Measurements from ENCODE around the gene HMX3.

- TF ChIP-seq CTCF (IDR thresholded peaks at IDR 0.05) (no peak), POLR2A (IDR thresholded peaks at IDR 0.05) (no peak)
Observed at GRCh38 chr10:123136221-123136805, 543 bp downstream of the HMX3 start.
